ENCODE measurements around the gene MED25.
A peak's percentile ranks its signal among the peaks of the same experiment; 100 is the strongest.

MED25 gene

DNA sequence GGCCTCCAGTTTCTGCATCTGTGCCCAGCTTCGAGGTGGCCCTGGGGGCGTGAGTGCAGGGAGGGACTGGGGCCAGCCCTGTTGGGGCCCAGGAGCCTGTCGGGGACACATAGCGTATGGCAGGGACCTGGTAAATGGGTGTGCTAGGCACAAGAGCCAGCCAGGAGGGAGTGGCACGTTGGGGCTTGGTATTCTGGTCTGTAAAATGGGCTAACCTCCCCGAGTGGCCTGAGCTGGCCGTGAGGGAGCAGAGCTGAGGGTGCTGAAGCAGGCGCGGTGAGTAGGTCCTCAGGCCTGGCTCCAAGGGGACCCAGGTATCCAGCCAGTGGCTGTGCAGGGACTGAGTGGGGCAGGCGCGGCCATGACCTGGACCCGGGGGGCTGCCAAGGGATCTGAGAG is 37.2 kb downstream of the MED25 start:
- H3K27me3 ChIP-seq (ENCODE audit: insufficient read depth, poor library complexity, severe bottlenecking) = no peaks in the 10 kb centered on the region
- no peak for DNase-seq (ENCODE audit: low read depth in 1 of 2, low spot score in 1 of 2)
- no peak overlapping the region for H3K27ac ChIP-seq (replicated peaks)
- H3K4me3 ChIP-seq (replicated peaks; ENCODE audit: insufficient read depth, low read length) = no peak overlapping the region
- TF ChIP-seq GABPA (IDR thresholded peaks at IDR 0.05; ENCODE audit: low read depth) (no peak), POLR2AphosphoS5 (IDR thresholded peaks at IDR 0.05; ENCODE audit: low read depth) (no peak), SPI1 (IDR thresholded peaks at IDR 0.05; ENCODE audit: borderline replicate concordance, low read depth) (no peak)
- TF ChIP-seq, protein P1, sequence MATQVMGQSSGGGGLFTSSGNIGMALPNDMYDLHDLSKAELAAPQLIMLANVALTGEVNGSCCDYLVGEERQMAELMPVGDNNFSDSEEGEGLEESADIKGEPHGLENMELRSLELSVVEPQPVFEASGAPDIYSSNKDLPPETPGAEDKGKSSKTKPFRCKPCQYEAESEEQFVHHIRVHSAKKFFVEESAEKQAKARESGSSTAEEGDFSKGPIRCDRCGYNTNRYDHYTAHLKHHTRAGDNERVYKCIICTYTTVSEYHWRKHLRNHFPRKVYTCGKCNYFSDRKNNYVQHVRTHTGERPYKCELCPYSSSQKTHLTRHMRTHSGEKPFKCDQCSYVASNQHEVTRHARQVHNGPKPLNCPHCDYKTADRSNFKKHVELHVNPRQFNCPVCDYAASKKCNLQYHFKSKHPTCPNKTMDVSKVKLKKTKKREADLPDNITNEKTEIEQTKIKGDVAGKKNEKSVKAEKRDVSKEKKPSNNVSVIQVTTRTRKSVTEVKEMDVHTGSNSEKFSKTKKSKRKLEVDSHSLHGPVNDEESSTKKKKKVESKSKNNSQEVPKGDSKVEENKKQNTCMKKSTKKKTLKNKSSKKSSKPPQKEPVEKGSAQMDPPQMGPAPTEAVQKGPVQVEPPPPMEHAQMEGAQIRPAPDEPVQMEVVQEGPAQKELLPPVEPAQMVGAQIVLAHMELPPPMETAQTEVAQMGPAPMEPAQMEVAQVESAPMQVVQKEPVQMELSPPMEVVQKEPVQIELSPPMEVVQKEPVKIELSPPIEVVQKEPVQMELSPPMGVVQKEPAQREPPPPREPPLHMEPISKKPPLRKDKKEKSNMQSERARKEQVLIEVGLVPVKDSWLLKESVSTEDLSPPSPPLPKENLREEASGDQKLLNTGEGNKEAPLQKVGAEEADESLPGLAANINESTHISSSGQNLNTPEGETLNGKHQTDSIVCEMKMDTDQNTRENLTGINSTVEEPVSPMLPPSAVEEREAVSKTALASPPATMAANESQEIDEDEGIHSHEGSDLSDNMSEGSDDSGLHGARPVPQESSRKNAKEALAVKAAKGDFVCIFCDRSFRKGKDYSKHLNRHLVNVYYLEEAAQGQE (IDR thresholded peaks at IDR 0.05; ENCODE audit: insufficient replicate concordance, low read depth) = no peak
- TF ChIP-seq, protein P2, sequence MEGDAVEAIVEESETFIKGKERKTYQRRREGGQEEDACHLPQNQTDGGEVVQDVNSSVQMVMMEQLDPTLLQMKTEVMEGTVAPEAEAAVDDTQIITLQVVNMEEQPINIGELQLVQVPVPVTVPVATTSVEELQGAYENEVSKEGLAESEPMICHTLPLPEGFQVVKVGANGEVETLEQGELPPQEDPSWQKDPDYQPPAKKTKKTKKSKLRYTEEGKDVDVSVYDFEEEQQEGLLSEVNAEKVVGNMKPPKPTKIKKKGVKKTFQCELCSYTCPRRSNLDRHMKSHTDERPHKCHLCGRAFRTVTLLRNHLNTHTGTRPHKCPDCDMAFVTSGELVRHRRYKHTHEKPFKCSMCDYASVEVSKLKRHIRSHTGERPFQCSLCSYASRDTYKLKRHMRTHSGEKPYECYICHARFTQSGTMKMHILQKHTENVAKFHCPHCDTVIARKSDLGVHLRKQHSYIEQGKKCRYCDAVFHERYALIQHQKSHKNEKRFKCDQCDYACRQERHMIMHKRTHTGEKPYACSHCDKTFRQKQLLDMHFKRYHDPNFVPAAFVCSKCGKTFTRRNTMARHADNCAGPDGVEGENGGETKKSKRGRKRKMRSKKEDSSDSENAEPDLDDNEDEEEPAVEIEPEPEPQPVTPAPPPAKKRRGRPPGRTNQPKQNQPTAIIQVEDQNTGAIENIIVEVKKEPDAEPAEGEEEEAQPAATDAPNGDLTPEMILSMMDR (IDR thresholded peaks at IDR 0.05; ENCODE audit: insufficient read depth, low read length) = no peak

- no peaks in the 10 kb centered on the region for H3K27me3 ChIP-seq (ENCODE audit: insufficient read depth, poor library complexity, severe bottlenecking)
- DNase-seq (ENCODE audit: low read depth in 1 of 2, low spot score in 1 of 2) = no peak
- no peak overlapping the region for H3K27ac ChIP-seq (replicated peaks)
- H3K4me3 ChIP-seq (replicated peaks; ENCODE audit: insufficient read depth, low read length) = no peak overlapping the region
- TF ChIP-seq, protein P2 (IDR thresholded peaks at IDR 0.05; ENCODE audit: insufficient read depth, low read length) = no peak
- TF ChIP-seq, protein P1 (IDR thresholded peaks at IDR 0.05; ENCODE audit: insufficient replicate concordance, low read depth) = no peak
- TF ChIP-seq POLR2AphosphoS5 (IDR thresholded peaks at IDR 0.05; ENCODE audit: low read depth) = no peak
- no peak for TF ChIP-seq SPI1 (IDR thresholded peaks at IDR 0.05; ENCODE audit: borderline replicate concordance, low read depth)
- no peak for TF ChIP-seq GABPA (IDR thresholded peaks at IDR 0.05; ENCODE audit: low read depth)
Measured at GRCh38 chr19:49855676-49856573, 37.8 kb downstream of the MED25 start.

GRCh38 chr19:49856574-49857021 is 38.5 kb downstream of the MED25 start:
- Histone ChIP-seq H3K27me3 (ENCODE audit: insufficient read depth, poor library complexity, severe bottlenecking) (no peaks in the 10 kb centered on the region), H3K4me3 (replicated peaks; ENCODE audit: insufficient read depth, low read length) (no peak overlapping the region), H3K27ac (replicated peaks) (no peak overlapping the region)
- no peak for DNase-seq (ENCODE audit: low read depth in 1 of 2, low spot score in 1 of 2)
- TF ChIP-seq POLR2AphosphoS5 (IDR thresholded peaks at IDR 0.05; ENCODE audit: low read depth) (peak; percentile 38), GABPA (IDR thresholded peaks at IDR 0.05; ENCODE audit: low read depth) (no peak)

DNA sequence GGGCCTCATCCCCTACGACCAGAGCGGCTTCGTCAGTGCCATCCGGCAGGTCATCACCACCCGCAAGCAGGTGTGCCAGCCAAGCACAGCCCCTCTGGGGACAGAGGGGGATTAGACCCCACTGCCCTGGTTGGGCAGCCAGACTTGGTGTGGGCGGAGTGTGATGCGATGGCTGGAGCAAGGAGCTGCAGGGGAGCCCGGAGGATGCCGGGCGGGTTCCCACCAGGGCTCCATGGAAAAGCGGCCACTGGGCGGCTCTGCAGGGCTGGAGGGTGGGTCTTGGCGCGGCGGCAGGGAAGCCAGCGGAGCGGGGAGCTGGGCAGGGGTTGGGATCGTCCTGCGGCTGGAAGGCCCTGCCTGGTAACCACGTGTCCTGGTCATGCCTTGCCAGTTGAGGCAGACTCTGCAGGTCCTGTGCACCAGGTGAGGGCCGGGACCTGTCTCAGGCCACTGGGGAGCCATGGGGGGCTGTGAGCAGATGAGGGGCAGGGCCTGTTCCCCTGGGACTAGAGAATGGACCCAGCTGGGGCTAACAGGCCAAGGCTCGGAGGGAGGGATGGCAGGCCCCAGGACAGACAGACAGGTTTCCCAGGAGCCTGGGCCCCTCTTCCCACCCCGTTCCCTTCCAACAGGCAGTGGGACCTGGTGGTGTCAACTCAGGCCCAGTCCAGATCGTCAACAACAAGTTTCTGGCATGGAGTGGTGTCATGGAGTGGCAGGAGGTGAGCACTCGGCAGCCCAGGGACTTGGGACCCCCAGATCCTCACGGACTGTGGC is 39.2 kb downstream of the MED25 start:
- H3K27ac ChIP-seq (replicated peaks) = no peak overlapping the region
- no peaks in the 10 kb centered on the region for H3K27me3 ChIP-seq (ENCODE audit: insufficient read depth, poor library complexity, severe bottlenecking)
- no peak overlapping the region for H3K4me3 ChIP-seq (replicated peaks; ENCODE audit: insufficient read depth, low read length)
- no peak for DNase-seq (ENCODE audit: low read depth in 1 of 2, low spot score in 1 of 2)
- no peak; the same call in 1 of the 2 replicates for TF ChIP-seq POLR2AphosphoS5 (IDR thresholded peaks at IDR 0.05; ENCODE audit: low read depth)
- TF ChIP-seq, protein P2 (IDR thresholded peaks at IDR 0.05; ENCODE audit: insufficient read depth, low read length) = no peak
- TF ChIP-seq, protein P1 (IDR thresholded peaks at IDR 0.05; ENCODE audit: insufficient replicate concordance, low read depth) = no peak
- no peak for TF ChIP-seq GABPA (IDR thresholded peaks at IDR 0.05; ENCODE audit: low read depth)
- no peak for TF ChIP-seq SPI1 (IDR thresholded peaks at IDR 0.05; ENCODE audit: borderline replicate concordance, low read depth)
